Mesendoderm (in vitro differentiated cells): ENCODE data around the gene AK5.

Experiments
- DNase-seq: peaks from one replicate; pipeline ENCODE4 v3.0.0; 2013
- H2AK5ac ChIP-seq: 2 replicates; pipeline ENCODE4 v1.6.1; 2013; ENCODE audit warnings: low read length, inconsistent platforms
- H2BK120ac ChIP-seq: 2 replicates; pipeline ENCODE4 v1.6.1; 2013; ENCODE audit warnings: low read depth, mild to moderate bottlenecking, low read length, moderate library complexity, mixed read lengths
- H2BK15ac ChIP-seq: replicated peaks from 2 replicates; pipeline ENCODE4 v1.6.1; 2013; ENCODE audit warnings: low read depth, mild to moderate bottlenecking, moderate library complexity
- H2BK5ac ChIP-seq: 2 replicates; pipeline ENCODE4 v1.6.1; 2013; ENCODE audit warnings: low read length, inconsistent platforms
- H3K18ac ChIP-seq: 2 replicates; pipeline ENCODE4 v1.6.1; 2013; ENCODE audit warnings: mild to moderate bottlenecking, low read length, mixed read lengths
- H3K23ac ChIP-seq: one replicate; pipeline ENCODE4 v1.6.1; 2013; ENCODE audit warnings: low read length
- H3K27ac ChIP-seq: 2 replicates; pipeline ENCODE4 v1.5.1; 2013; ENCODE audit warnings: low read depth, mild to moderate bottlenecking, inconsistent platforms, low read length, moderate library complexity
- H3K27me3 ChIP-seq: 2 replicates; pipeline ENCODE4 v1.6.1; 2013; ENCODE audit warnings: low read length, control low read depth, mild to moderate bottlenecking, inconsistent platforms; ENCODE audit not compliant: insufficient read depth, poor library complexity
- H3K36me3 ChIP-seq: 2 replicates; pipeline ENCODE4 v1.6.1; 2013; ENCODE audit warnings: low read length, inconsistent platforms; ENCODE audit not compliant: control insufficient read depth, insufficient read depth
- H3K4ac ChIP-seq: one replicate; pipeline ENCODE4 v1.6.1; 2013; ENCODE audit warnings: low read depth, mild to moderate bottlenecking, low read length, moderate library complexity
- H3K4me1 ChIP-seq: 2 replicates; pipeline ENCODE4 v1.6.1; 2013; ENCODE audit warnings: low read depth, low read length, inconsistent platforms; ENCODE audit not compliant: control insufficient read depth
- H3K4me2 ChIP-seq: 2 replicates; pipeline ENCODE4 v1.6.1; 2013; ENCODE audit warnings: low read length
- H3K4me3 ChIP-seq: 2 replicates; pipeline ENCODE4 v1.5.1; 2013; ENCODE audit warnings: mild to moderate bottlenecking, low read length
- H3K56ac ChIP-seq: one replicate; pipeline ENCODE4 v1.6.1; 2013; ENCODE audit warnings: low read length
- H3K79me1 ChIP-seq: 2 replicates; pipeline ENCODE4 v1.6.1; 2013; ENCODE audit warnings: low read length, inconsistent platforms
- H3K79me2 ChIP-seq: 2 replicates; pipeline ENCODE4 v1.6.1; 2013; ENCODE audit warnings: mild to moderate bottlenecking, low read length; ENCODE audit not compliant: control insufficient read depth, insufficient read depth
- H3K9ac ChIP-seq: 2 replicates; pipeline ENCODE4 v1.6.1; 2013; ENCODE audit warnings: low read length, inconsistent platforms
- H4K5ac ChIP-seq: one replicate; pipeline ENCODE4 v1.6.1; 2013; ENCODE audit warnings: low read length
- H4K8ac ChIP-seq: one replicate; pipeline ENCODE4 v1.6.1; 2013; ENCODE audit warnings: low read depth, mild to moderate bottlenecking, control low read depth, low read length, moderate library complexity
- WGBS: extraction: QIAGEN DNeasy Blood & Tissue Kit; methylation state at CpG from one replicate; pipeline ENCODE4 v1.1.7; 2013; ENCODE audit warnings: low lambda C conversion rate, missing lambda C conversion rate; ENCODE audit not compliant: insufficient coverage; ENCODE audit errors: extremely low coverage; 5-methylcytosine and 5-hydroxymethylcytosine counted together

AK5 gene

GRCh38 chr1:77282187-77282865 lies 507 bp downstream of the AK5 start:
- Histone ChIP-seq H3K23ac (peak overlapping the region; percentile 30), H4K5ac (no peak overlapping the region), H3K79me1 (no peaks in the 10 kb centered on the region), H3K27ac (no peak overlapping the region), H3K9ac (peak overlapping the region; percentile 58), H3K36me3 (no peaks in the 10 kb centered on the region), H3K56ac (peak overlapping the region; percentile 80), H3K4me3 (peak overlapping the region; percentile 56), H3K4me1 (no peaks in the 10 kb centered on the region), H4K8ac (no peak overlapping the region), H3K79me2 (no peaks in the 10 kb centered on the region), H3K4ac (no peak overlapping the region), H2BK15ac (no peak overlapping the region), H3K4me2 (peak overlapping the region; percentile 90), H3K27me3 (peaks cover 8% of the 10 kb centered on the region), H2BK120ac (no peak overlapping the region), H2BK5ac (no peak overlapping the region), H3K18ac (no peak overlapping the region), H2AK5ac (no peak overlapping the region)
- no CpG with 5 or more reads among the region's 47 CpGs for WGBS
- peak; percentile 57 for DNase-seq

GRCh38 chr1:77282866-77283539 lies 1.2 kb downstream of the AK5 start:
- peak; percentile 70 for DNase-seq
- Histone ChIP-seq H4K5ac (no peak overlapping the region), H3K23ac (no peak overlapping the region), H3K79me2 (no peaks in the 10 kb centered on the region), H2AK5ac (no peak overlapping the region), H3K4me1 (no peaks in the 10 kb centered on the region), H3K18ac (no peak overlapping the region), H4K8ac (no peak overlapping the region), H3K4ac (no peak overlapping the region), H3K79me1 (no peaks in the 10 kb centered on the region), H2BK120ac (no peak overlapping the region), H2BK15ac (no peak overlapping the region), H2BK5ac (no peak overlapping the region), H3K56ac (peak overlapping the region; percentile 80), H3K27ac (no peak overlapping the region), H3K4me2 (peak overlapping the region; percentile 90), H3K27me3 (peaks cover 8% of the 10 kb centered on the region), H3K4me3 (peak overlapping the region; percentile 56), H3K36me3 (no peaks in the 10 kb centered on the region), H3K9ac (peak overlapping the region; percentile 58)
- whole genome bisulfite sequencing, result no CpG with 5 or more reads among the region's 22 CpGs

- whole genome bisulfite sequencing, result 100% methylated on average over 1 of the region's 6 CpGs
- Histone ChIP-seq H2AK5ac (no peak overlapping the region), H3K79me1 (no peaks in the 10 kb centered on the region), H4K8ac (no peak overlapping the region), H3K56ac (no peak overlapping the region), H3K9ac (no peak overlapping the region), H2BK15ac (no peak overlapping the region), H3K4ac (no peak overlapping the region), H3K4me1 (no peaks in the 10 kb centered on the region), H3K4me2 (no peak overlapping the region), H3K4me3 (no peak overlapping the region), H3K27ac (no peak overlapping the region), H2BK5ac (no peak overlapping the region), H3K18ac (no peak overlapping the region), H3K27me3 (peaks cover 8% of the 10 kb centered on the region), H4K5ac (no peak overlapping the region), H3K36me3 (no peaks in the 10 kb centered on the region), H3K79me2 (no peaks in the 10 kb centered on the region), H2BK120ac (no peak overlapping the region), H3K23ac (no peak overlapping the region)
- DNase-seq, result no peak
Measured at GRCh38 chr1:77283701-77284425, 2.0 kb downstream of the AK5 start.

GRCh38 chr1:77287535-77287934 lies 5.7 kb downstream of the AK5 start:
- no peak overlapping the region for H3K4ac ChIP-seq
- H3K27ac ChIP-seq, result no peak overlapping the region
- H3K27me3 ChIP-seq, result no peaks in the 10 kb centered on the region
- no peaks in the 10 kb centered on the region for H3K4me1 ChIP-seq
- H3K9ac ChIP-seq, result no peak overlapping the region
- no peak overlapping the region for H3K18ac ChIP-seq
- no peaks in the 10 kb centered on the region for H3K36me3 ChIP-seq
- H2BK5ac ChIP-seq, result no peak overlapping the region
- no peak overlapping the region for H4K5ac ChIP-seq
- no peak overlapping the region for H3K56ac ChIP-seq
- no peak overlapping the region for H3K23ac ChIP-seq
- H3K4me3 ChIP-seq, result no peak overlapping the region
- H2BK120ac ChIP-seq, result no peak overlapping the region
- H2AK5ac ChIP-seq, result no peak overlapping the region
- no peak overlapping the region for H4K8ac ChIP-seq
- WGBS, result no CpG with 5 or more reads among the region's 5 CpGs
- H2BK15ac ChIP-seq, result no peak overlapping the region
- H3K4me2 ChIP-seq, result no peak overlapping the region
- H3K79me2 ChIP-seq, result no peaks in the 10 kb centered on the region
- H3K79me1 ChIP-seq, result no peaks in the 10 kb centered on the region
- no peak for DNase-seq

- Histone ChIP-seq H3K4me2 (no peak overlapping the region), H3K27ac (no peak overlapping the region), H3K23ac (no peak overlapping the region), H3K18ac (no peak overlapping the region), H4K8ac (no peak overlapping the region), H3K56ac (no peak overlapping the region), H3K9ac (no peak overlapping the region), H3K27me3 (no peaks in the 10 kb centered on the region), H4K5ac (no peak overlapping the region), H3K4me1 (no peaks in the 10 kb centered on the region), H3K4ac (no peak overlapping the region), H2AK5ac (no peak overlapping the region), H2BK15ac (no peak overlapping the region), H3K79me1 (no peaks in the 10 kb centered on the region), H2BK120ac (no peak overlapping the region), H3K4me3 (no peak overlapping the region), H3K36me3 (no peaks in the 10 kb centered on the region), H2BK5ac (no peak overlapping the region), H3K79me2 (no peaks in the 10 kb centered on the region)
- WGBS, result no CpG with 5 or more reads among the region's 1 CpG
- no peak for DNase-seq
Measured at GRCh38 chr1:77288275-77288674, 6.5 kb downstream of the AK5 start.
